GM18858 (cell line): ENCODE measurements around the gene TMEM92.
"Not testable (repeated sequence)": the region's sequence is repeated elsewhere in the genome, so short reads cannot be mapped to it uniquely, and the experiment has no call there.

ENCODE experiments used
- ATAC-seq: cut with Tn5 transposase; IDR thresholded peaks from one replicate; pipeline ENCODE4 v1.9.1; 2021; ENCODE audit not compliant: unreplicated experiment

Gene TMEM92

DNA sequence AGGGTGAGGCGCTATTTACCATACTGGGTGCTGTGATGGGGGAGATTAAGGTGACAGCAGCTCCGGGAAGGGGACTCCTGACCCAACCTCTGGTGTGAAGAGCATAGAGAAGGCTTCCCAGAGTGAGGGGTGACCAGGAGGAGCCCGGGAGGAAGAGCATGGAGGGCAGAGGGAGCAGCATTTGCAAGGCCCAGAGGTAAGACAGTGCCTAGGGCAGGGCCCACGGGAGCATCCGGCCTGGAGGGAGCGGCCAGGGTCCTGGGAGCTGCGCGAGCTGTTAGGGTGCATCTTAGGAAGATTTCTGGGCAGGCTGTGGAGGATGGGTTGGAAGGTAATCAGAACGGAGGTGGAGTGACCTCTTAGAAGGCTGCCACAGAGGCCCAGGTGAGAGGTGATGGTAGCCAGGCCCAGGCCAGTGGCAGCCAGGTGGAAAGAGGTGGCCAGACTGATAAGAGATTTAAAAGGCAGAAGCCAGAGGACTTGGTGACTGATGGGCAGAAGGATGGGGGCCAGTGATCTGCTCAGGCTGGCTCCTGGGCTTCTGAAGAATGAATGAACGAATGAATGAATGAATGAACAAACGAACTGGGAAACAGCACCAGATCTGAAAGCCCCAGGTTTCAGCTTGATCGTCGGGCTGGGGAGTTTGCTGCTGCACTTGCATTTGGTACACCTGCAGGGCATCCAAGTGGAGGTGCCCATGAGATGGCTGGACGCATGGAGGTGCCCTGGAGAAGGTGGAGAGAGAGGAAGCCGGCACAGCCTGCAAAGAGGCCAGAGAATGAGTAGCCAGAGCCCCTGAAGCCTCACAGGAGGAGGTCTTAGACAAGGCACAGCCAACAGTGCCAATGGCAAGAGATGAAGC is 13.0 kb upstream of the TMEM92 start:
- no peak for ATAC-seq

DNA sequence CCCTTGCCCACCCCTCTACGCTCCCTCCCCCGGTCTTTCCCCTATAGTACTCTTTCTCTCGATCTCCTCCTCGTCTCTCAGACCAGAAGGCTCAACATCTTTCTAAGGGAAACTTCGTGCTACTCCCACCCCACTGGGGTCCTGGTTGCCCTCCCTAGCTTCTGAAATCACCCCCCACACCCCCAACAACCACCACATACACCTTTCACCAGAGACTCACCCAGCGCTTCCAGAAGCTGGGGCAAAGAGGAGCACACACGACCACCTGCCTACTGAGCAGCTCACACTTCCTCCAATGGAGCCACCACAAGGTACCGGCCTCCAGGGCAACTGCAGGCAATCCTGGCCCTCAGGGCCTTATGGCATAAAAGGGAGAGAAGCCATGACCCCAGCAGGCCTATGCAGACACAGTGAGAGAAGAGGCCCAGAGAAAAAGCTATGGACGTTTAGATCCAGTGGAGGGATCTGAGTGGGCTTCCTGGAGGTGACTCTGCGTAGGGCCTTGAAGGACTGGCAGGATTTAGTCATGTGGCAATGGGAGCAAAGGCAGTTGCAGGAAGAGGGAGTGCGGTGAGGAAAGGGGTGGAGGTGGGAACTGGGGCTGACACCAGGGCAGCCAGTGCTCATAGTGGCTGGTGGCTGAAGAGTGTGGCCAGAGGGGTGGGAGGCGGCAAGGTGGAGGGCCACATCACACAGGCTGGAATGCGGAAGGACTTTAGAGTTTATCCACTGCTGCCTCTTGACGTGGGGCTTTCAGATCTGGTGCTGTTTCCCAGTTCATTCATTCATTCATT is 12.1 kb upstream of the TMEM92 start:
- ATAC-seq: no peak

DNA sequence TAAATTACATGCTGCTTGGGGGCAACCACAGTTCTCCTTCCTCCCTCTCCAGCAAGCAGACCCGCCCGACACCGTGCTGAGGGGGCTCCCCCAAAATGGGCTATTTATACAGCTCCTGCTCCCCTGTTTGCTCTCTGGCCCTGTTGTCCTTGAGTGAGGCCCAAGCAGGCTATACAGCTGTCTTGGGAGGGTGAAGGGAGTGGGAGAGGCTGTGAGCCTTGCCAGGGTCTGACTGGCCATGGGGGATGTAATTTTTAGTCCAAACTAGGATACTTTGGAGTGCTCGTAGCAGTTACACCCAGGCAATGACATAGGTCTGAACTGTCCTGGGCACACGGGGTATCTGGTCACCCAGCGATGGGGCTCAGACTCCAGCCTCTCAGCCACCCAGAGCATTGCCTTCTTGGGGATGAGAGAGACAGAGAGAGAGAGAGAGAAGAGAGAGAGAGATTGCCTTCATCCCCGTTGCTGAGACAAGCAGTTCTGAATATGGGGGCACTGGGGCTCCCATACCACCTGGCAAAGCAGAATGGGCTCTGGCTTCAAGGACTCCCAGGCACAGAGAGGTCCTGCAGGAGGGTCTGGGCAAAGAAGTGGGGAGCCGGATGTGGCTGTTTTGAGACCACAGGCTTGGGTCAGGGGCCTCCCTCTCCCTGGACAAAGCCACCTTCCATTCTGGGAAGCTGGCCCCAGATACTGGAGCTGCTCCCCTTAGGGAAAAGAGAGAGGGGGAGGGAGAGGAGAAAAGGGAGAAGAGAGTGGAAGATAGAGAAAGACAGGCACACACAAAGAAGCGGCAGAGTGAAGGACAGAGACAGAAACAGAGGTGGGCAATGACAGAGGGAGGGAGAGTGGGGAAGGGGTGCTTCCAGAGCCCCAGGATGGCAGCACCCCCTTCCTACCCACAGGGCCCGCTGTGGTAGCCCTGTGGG is 10.7 kb upstream of the TMEM92 start:
- no peak for ATAC-seq

DNA sequence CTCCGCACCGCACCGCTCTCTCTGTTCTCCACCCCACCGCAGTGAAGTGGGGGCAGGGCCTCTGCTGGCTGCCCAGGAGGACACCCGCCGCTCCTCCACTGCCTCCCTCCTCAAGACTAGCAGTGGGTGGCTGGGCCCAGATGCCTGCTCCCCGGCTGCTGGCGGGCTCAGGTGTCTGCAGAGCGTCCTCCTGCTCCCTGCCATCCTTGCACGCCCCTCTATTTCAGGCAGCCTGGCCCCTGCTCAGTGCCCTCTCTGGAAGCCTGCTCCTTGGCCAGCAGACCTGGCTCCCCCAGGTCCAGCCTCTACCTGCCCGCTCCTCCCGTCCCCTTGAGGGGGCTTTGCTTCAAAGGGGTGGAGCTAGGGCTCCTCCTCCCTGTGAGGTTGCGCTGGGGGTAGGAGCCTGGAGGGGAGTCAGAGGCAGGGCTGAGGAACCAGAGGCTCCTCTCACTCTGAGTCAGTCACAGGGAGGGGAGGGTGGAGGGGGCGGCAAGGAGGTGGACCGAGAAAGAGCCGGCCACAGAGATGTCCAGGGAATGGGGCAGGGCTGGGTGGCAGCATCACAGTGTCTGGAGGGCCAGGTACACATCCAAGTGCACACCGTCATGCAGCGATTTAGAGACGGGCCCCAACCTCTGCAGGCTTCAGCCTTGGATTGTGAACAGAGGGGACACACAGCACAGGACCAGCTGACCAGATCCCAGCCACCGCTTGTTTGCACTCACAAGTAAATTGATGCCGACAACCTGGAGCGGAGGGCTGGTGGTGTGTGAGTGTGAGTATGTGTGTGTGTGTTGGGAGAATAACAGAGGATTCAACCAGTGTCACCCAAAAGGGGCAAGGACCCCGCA is 9.8 kb upstream of the TMEM92 start:
- no peak for ATAC-seq

DNA sequence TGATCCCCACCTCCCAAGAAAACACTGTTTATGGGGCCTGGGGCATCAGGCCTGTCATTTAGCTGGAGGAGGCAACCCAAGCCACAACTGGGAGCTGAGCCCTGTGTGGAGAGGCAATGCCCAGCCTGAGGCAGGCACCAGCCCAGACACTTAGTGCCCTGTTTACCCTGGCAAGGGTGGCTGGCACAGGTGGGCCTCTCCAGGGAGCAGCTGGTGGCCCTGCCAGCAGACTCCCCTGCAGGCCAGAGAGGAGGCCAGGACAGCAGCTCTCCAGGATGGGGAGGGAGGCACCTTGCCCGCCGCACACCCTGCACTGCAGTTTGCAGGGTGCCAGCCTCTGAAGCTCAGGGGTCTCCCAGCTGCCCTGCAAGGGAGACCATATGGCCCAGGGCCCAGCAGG is 9.1 kb upstream of the TMEM92 start:
- ATAC-seq: no peak

DNA sequence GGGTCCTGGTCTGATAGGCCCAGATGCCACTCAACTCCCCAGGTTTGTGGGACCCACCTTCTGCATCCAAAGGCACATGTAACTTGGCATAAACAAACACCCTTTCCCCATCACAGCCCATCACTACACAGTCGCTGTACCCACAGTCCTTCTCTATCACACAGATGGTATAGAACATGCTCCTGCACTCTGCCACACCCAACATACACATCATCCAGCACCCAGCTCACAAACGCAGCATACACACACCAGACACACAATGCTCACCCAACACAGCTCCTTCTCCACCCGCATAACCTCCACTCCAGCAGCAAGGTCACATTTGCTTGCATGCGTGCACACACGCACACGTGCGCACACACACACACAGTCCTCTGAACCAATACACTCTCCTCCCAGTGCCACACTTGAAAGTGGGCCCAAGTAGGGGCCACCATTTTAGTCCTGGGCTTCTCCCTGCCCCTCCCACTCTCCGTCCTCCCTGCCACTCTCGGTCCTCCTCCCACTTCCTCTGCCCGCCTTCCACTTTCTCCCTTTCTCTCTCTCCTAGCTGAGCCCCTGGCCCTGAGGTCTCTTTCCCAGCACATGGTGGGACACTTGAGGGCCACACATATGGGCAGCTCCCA is 8.5 kb upstream of the TMEM92 start:
- ATAC-seq: no peak

DNA sequence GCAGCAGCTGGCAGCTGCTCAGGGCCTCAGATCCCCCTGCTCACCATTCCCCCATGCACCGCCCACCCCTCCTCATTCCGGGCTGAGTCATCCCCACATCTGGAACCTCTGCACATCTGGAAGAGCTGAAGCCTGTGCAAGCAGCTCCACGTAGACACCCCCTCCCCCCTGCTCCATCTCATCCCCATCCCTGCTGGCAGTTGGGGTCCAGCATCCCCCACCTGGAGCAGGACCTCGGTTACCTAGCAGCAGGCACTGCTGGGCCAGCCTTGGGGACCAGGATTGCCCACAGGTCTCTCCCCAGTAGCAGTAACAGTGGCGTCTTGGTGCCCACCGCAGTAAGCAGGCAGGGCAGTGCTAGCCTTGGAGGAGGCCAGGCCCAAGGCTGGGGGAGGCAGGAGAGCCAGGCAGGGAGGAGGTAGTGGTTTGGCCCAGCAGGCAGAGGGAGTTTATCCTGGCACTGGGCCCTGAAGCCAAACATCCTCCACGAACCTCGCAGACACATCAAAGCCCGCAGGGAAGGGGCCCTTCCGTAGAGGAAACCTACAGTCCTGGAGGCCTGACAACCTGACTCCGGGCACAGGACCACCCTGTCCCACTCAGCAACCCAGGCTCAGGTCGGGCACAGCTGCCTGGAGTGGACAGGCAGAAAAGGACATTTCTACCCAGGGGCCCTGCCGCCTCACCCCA is 7.7 kb upstream of the TMEM92 start:
- no peak for ATAC-seq

DNA sequence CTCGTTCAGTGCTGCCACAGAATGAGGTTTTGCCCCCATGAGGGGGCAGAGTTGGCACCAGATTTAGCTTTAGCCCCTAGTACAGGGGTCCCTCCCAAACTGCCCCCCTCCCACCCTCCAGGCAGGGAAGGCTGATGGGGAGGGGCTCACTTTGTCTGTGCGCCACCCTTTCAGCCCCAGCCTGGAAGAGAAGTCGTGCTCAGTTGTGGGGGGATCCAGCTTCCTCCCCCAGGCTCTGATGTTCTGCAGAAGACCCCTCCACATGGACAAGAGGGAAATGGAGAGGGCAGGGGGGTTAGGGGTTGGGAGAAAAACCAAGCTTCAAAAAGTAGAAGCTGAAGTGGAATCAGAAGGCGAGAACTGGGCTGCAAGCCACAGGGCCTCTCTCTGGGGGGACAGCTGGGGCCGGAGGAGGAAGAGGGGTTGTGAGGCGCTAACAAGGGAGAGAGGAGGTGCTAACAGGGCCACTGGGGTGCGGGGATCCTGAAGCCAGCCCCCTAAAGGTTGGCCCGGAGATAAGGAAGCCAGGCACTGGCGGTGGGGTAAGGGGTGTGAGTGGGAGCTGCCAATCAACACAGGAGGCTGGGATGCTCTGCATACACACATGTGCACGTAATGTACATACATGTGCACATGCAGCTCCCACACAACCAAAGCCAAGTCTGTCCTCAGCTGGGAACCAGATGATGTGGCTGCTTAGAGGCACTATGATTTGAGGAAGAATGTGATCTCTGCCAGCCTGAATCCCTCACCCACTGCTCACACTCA is 7.0 kb upstream of the TMEM92 start:
- no peak for ATAC-seq

DNA sequence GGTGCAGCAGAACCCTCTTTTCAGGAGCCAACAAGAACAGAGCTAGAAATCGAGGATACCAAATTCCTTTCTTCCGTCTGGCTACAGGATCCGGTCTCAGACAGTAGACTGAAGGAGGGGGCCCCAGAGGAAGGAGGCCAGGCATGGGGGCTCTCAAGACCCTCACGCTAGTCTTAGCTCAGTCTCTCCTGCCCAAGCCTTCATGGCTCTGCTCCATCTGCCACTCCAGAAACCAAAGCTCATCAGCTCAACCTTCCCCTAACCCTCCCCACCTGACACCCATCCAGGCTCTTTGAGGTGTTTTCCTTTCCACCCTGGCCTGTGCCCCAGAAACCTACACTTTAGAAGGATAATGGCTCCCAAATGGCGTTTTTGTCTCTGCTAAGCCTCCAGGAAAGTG is 6.2 kb upstream of the TMEM92 start:
- ATAC-seq: no peak

DNA sequence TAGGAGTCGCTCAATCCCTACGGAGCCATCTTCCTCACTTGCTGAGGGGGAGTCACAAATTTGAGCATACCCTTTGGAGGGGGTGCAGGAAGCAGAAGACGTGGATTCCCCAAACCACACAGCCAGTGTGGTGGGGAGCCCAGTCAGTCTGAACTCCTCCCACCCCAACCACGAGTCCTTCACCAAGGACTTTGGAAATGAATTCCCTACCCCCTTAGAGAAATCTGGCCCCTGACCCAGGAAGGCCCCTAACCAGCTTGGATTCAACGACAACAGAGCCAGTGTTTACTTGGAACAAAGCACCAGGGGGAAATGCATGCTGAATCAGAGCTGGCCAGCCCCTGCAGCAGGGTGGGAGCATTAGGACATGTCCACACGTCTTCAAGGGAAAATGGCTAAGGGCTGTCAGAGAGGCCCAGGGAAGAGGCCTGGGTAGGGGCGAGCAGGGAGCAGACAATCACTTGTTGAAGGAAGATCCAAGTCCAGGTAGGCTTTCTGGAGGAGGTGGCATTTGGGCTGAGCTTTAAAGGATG is 5.5 kb upstream of the TMEM92 start:
- ATAC-seq: no peak

DNA sequence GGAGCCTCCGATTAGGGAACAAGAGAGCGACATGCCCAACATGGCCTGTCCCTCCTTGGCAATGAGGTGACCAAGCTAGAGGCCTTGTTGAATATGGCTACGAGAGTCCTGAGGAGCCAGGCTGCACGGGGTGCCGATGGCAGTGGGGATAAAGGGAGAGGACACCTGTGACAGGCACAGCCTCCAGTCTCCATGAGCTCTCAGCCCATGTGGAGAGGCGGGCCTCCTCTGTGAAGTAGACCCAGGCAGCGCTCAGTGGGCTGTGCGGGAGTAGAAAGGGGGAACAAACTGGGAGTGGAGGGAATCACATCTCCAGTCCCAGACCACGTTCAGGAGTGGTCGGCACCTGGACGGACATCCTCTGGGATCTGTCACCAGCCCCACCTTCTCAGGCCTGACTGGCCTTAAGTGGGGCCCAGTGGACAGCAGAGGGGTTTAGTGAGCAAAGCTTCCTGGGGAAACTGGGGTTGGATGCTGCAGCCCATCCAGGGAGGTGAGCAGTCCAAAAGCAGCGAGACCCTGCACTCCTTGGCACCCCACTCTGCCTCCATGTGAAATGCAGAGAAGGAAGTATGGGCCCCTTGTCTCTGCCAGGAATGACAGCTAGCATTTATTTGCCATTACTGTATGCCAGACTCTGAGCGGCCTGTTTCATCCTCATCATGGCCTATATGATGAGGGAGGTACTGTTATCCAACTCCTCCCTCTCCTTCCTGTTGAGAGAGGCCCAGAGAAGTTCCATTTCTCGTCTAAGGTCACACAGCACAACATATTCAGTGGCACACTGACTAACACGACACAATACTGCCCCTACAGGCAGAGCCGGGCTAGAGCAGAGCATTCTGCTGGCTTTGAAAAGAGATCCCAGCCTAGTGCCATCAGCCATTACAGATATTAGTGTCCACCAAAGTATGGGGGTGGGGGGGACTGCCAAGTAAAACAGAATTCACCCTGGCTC is 4.5 kb upstream of the TMEM92 start:
- ATAC-seq: no peak

DNA sequence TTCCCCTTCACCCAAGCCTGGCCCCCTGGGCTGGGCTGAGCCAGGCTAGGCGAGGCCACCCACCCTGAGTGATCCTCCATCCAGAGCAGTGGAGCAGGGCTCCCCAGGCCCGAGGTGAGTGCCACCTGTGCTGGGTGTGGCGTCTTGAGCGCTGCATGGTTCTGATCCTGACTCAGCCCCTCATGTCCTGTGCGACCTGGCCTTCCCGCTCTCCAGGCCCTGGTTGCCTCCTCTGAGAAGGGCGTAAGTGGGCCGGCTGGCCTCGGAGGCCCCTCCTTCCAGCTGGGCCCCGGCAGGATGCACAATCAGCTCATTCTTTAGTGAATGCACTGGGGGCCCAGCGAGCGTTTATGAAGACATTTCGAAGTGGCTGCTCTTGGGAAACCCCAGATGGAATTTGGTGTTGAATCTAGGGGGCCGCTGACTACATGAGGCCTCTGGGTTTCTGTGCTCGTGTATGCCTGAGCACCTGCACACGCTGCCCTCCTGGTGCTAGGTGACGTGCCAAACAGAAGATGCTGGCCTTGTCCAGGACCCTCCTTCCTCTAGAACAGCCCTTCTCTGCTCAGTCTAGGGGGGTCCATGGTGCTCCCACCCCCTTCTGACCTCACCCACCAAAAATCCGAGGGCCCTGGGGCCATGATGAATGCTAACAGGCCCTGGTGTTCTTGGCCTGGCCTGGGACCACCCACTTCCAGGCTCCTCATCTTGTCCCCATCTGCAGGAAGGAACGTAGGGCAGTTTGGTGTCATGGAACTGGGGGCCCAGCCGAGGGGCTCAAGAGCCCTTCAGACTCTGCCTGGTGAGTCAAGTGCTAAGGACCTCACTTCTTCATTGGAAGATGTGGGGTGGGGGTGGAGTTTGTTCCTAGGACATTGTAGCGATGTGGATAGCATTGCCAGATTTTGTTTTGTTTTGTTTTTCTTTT is 3.6 kb upstream of the TMEM92 start:
- ATAC-seq: no peak

DNA sequence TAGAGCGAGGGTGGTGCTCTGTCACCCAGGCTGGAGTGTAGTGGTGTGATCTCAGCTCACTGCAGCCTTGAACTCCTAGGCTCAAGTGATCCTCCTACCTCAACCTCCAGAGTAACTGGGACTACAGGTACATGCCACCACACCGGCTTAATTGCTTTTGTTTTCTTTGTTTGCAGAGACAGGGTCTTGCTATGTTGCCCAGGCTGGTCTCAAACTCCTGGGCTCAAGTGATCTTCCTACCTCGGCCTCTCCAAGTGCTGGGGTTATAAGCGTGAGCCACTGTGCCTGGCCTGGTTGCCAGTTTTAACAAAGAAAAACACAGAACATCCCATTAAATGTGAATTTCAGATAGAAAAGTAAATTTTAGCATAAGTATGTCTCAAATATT is 2.9 kb upstream of the TMEM92 start:
- not testable (repeated sequence) for ATAC-seq

DNA sequence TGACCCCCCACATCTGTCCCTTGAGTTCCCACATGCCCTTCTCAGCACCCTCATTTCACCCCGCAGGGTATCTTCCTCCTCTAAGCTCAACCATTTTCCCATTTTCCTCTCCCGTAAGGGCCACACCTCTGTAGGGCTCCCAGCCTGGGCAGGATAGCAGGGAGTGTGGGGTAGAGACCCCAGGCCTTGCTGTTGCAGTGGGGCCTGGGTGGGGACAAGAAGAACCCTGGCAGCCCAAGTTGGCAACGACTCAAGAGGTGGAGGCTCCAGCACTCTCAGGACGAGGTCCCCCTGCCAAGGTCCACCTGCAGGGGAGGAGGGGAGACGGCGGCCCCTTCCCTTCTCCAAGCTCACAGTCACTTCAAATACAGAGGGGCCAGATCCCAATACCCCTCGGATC is 2.0 kb upstream of the TMEM92 start:
- no peak for ATAC-seq

DNA sequence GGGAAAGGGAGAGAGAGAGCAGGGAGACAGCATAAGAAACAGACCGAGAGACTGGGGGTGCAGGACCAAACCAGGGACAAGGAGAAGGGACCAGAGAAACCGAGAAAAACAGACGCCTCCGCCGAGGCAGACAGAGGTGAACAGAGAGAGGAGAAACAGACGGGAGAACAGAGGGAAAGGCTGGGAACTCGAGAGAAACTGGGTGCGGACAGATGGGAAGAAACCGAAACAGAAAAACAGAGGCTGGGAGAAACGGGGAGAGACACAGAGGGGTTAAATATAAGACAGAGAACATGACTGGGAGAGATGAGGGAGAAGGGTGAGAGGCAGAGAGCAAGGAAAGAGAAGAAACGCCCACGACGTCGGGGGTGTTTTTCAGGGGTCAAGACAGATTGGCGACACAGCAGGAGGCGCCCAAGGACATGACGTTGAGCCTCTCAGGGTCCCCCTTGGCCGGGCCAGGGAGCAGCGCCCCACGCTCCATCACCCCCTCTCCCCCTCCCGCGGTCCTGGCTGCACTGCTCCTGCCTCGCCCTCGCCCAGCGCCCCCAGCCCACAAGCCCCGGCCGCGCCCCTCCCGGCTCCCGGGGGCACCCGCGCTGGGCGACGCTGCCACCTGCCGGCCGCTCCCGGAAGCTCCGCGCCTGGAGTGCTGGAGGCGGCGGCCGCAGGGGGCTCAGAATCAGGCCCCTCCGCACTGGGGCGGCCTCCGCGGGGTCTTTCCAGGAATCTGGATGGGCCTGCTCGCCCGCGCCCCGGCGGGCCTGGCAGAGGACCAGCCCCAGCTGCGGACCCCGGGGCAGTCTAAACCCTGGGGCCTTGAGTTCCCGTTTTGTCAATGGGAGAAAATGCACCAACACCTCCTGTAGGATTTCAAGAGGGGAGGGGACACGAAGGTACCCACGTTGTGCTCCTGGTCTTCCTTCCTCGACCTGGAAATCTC is 1.3 kb upstream of the TMEM92 start:
- no peak for ATAC-seq
